Measurements from ENCODE around the gene DLG1. TPM values are rescaled to one million over a fixed set of nuclear protein-coding genes. Genes with fewer than 3 reads are reported as not detected.

The DLG1 gene
- 60.1 TPM for total RNA-seq
- long read RNA-seq, full-length matches to known transcripts, result 3 of 62 reads
- long read RNA-seq, partial matches to known transcripts, result 8 of 62 reads
- long read RNA-seq, other reads (novel, unspliced or antisense), result 51 of 62 reads

GRCh38 chr3:197298341-197298944 lies at the start of gene DLG1:
DLG1 (minus strand) TSS chr3:197298612; CDS start chr3:197297204, 1,408 bp downstream.
- H3K4me3 ChIP-seq, result peak within 1 kb of the TSS; percentile 99
- H3K27me3 ChIP-seq (ENCODE audit: low read depth), result no peaks in the 10 kb centered on the region
- H3K27ac ChIP-seq (replicated peaks), result peak within 1 kb of the TSS; percentile 93
- no peaks in the 10 kb centered on the region for H3K9me3 ChIP-seq (replicated peaks)
- peak; percentile 88 for DNase-seq
- peaks cover 8% of the 10 kb centered on the region for H3K36me3 ChIP-seq
- TF ChIP-seq, protein P1, sequence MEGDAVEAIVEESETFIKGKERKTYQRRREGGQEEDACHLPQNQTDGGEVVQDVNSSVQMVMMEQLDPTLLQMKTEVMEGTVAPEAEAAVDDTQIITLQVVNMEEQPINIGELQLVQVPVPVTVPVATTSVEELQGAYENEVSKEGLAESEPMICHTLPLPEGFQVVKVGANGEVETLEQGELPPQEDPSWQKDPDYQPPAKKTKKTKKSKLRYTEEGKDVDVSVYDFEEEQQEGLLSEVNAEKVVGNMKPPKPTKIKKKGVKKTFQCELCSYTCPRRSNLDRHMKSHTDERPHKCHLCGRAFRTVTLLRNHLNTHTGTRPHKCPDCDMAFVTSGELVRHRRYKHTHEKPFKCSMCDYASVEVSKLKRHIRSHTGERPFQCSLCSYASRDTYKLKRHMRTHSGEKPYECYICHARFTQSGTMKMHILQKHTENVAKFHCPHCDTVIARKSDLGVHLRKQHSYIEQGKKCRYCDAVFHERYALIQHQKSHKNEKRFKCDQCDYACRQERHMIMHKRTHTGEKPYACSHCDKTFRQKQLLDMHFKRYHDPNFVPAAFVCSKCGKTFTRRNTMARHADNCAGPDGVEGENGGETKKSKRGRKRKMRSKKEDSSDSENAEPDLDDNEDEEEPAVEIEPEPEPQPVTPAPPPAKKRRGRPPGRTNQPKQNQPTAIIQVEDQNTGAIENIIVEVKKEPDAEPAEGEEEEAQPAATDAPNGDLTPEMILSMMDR (IDR thresholded peaks at IDR 0.05; ENCODE audit: borderline replicate concordance), result no peak
- H3K4me1 ChIP-seq, result peaks cover 59% of the 10 kb centered on the region
- intact Hi-C loops (cut with micrococcal nuclease), result no loop called here

DNA sequence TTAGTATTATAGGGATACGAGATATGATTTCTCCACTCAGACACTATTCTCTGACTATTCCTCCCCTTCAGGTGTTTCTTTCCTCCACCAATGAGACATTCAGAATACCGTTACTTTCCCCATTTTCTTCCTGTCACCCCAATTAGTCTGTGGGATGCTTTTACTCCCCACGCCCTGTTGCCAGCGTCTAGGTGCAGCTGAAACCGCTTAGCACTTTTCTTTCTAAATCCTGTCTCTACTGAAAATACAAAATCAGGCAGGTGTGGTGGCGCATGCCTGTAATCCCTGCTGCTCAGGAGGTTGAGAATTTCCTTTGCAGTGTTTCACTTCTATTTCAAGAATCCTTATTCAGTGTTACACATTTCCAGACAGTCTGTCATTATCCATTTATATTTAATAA lies 49.6 kb upstream of the DLG1 start:
- DNase-seq, result no peak
- TF ChIP-seq, protein P1 (IDR thresholded peaks at IDR 0.05; ENCODE audit: borderline replicate concordance), result no peak
- H3K4me3 ChIP-seq, result no peak overlapping the region
- H3K36me3 ChIP-seq, result no peaks in the 10 kb centered on the region
- no peaks in the 10 kb centered on the region for H3K9me3 ChIP-seq (replicated peaks)
- H3K27me3 ChIP-seq (ENCODE audit: low read depth), result no peaks in the 10 kb centered on the region
- H3K27ac ChIP-seq (replicated peaks), result no peak overlapping the region
- intact Hi-C loops (cut with micrococcal nuclease), result no loop called here
- H3K4me1 ChIP-seq, result peaks cover 27% of the 10 kb centered on the region

- DNase-seq, result no peak
- Histone ChIP-seq H3K4me3 (no peak overlapping the region), H3K9me3 (replicated peaks) (no peaks in the 10 kb centered on the region), H3K36me3 (no peaks in the 10 kb centered on the region), H3K27me3 (ENCODE audit: low read depth) (no peaks in the 10 kb centered on the region), H3K27ac (replicated peaks) (no peak overlapping the region), H3K4me1 (peaks cover 11% of the 10 kb centered on the region)
- TF ChIP-seq, protein P1 (IDR thresholded peaks at IDR 0.05; ENCODE audit: borderline replicate concordance), result no peak
- intact Hi-C loops (cut with micrococcal nuclease), result no loop called here
Observed at GRCh38 chr3:197345390-197345789, 47.0 kb upstream of the DLG1 start.

- TF ChIP-seq, protein P1 (IDR thresholded peaks at IDR 0.05; ENCODE audit: borderline replicate concordance), result no peak
- Histone ChIP-seq H3K4me3 (no peak overlapping the region), H3K36me3 (no peaks in the 10 kb centered on the region), H3K4me1 (peaks cover 17% of the 10 kb centered on the region), H3K27ac (replicated peaks) (no peak overlapping the region), H3K9me3 (replicated peaks) (no peaks in the 10 kb centered on the region), H3K27me3 (ENCODE audit: low read depth) (no peaks in the 10 kb centered on the region)
- no peak for DNase-seq
- intact Hi-C loops (cut with micrococcal nuclease), result no loop called here
Observed at GRCh38 chr3:197344582-197345318, 46.3 kb upstream of the DLG1 start.

DNA sequence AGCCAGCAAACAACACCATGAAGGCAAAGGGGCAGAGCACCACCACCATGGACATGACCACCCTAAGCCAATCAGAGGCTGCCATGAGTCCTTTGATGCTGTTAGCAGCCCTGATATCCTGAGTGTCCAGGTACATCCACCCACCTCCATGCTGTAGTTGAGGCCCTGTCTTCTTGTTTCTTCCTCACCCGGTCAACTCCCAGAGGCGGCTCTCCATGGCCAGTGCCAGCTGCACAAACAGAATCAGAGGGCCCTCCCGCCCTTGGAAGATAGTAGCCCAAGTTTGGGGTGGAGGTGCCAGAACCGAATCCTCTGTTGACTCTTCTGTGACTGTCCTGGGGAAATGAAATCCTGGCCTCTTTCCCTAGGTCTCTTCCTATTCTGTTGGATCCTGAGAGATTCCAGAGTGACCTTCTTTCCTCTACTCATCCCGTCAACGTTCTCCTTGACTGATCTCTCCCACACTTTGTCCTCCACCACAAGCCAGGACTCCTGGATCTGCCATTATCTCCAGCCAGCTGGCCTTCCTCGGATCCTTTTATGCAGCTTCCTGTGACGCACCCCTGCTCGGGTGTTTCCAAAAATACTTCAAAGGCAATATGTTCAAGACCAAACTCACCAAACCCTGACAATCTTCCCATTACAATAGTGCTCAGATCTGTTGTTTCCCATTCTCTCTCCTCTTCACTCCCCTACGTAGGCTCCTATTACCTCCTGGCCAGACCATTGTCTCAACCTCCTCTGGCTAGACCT lies 45.4 kb upstream of the DLG1 start:
- no peaks in the 10 kb centered on the region for H3K9me3 ChIP-seq (replicated peaks)
- TF ChIP-seq, protein P1 (IDR thresholded peaks at IDR 0.05; ENCODE audit: borderline replicate concordance), result no peak
- H3K27ac ChIP-seq (replicated peaks), result no peak overlapping the region
- intact Hi-C loops (cut with micrococcal nuclease), result no loop called here
- H3K36me3 ChIP-seq, result no peaks in the 10 kb centered on the region
- no peak overlapping the region for H3K4me3 ChIP-seq
- H3K4me1 ChIP-seq, result peaks cover 21% of the 10 kb centered on the region
- no peak for DNase-seq
- no peaks in the 10 kb centered on the region for H3K27me3 ChIP-seq (ENCODE audit: low read depth)

Measured in left ventricle myocardium inferior (tissue), 1 donor.